AG09319 (cell line): ENCODE measurements around the gene NEDD9.

ENCODE experiments used
- DNase-seq: peaks from one replicate; pipeline ENCODE4 v3.0.0-alpha.2; 2010; ENCODE audit warnings: low read depth; ENCODE audit errors: extremely low read depth
- TF ChIP-seq, protein P1 (sequence below): IDR thresholded peaks from 2 replicates; pipeline ENCODE4 v1.5.1; 2011; ENCODE audit warnings: low read depth, mild to moderate bottlenecking, inconsistent platforms, low read length, moderate library complexity

The NEDD9 gene

DNA sequence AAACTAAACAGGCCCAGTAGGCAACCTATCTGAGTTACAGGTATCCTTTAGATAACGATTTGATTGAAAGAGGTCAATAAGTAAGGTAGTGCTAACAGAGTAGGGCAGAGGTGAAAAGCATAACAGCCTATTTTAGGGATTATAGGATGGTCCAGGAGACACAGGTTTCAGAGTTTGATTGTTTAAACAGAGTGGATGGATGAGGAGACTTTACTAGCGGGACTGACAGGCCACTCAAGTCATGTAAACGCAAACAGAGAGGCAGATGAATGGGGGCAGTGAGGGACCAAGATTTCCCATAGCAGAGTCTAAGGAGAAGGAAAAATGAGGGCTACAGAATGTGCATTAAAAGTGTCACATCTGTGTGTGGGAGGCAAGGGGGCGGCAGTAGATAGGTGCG, 4.8 kb downstream of the NEDD9 start:
- TF ChIP-seq, protein P1, sequence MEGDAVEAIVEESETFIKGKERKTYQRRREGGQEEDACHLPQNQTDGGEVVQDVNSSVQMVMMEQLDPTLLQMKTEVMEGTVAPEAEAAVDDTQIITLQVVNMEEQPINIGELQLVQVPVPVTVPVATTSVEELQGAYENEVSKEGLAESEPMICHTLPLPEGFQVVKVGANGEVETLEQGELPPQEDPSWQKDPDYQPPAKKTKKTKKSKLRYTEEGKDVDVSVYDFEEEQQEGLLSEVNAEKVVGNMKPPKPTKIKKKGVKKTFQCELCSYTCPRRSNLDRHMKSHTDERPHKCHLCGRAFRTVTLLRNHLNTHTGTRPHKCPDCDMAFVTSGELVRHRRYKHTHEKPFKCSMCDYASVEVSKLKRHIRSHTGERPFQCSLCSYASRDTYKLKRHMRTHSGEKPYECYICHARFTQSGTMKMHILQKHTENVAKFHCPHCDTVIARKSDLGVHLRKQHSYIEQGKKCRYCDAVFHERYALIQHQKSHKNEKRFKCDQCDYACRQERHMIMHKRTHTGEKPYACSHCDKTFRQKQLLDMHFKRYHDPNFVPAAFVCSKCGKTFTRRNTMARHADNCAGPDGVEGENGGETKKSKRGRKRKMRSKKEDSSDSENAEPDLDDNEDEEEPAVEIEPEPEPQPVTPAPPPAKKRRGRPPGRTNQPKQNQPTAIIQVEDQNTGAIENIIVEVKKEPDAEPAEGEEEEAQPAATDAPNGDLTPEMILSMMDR: no peak
- no peak for DNase-seq

DNA sequence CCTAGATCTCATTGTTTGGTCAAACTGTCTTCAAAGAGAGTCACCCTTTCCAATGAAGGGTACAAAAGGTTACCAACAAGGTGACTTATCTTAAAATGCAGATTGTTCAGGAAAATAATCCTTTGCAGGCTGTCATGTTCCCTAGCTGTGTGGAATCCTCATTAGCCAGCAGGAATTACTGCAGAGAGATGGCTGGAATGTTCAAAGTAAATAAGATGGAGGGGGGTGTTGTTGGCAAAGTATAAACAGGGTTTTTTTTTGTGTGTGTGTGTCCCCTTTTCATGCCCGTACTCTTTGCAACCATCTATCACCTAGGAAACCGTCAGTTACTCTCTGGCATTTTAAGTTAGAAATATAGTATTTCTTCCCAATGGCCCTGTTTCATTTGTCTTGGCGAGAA, 6.5 kb downstream of the NEDD9 start:
- DNase-seq: no peak
- TF ChIP-seq, protein P1: no peak

DNA sequence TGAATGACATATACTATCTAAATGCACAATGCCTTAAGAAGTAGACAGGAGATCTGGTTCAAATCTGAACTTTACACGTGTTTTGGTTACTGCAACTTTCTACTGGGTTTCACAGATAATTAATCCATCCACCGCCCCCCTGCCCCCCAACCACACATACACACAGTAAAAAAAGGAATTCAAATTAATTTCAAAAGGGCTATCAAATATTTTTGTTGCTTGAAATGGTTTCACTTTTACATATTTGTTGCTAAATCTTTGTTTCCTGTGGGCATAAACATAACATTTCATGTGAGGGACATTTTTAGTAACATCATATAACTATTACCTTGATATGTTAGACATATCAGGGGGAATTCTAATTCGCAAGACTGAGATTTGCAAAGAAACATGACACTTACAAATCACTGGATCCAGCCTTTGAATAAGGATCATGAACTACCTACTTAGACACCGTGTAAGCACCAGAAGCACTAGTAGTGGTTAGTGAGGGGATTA, 7.5 kb downstream of the NEDD9 start:
- TF ChIP-seq, protein P1: no peak
- no peak for DNase-seq

DNA sequence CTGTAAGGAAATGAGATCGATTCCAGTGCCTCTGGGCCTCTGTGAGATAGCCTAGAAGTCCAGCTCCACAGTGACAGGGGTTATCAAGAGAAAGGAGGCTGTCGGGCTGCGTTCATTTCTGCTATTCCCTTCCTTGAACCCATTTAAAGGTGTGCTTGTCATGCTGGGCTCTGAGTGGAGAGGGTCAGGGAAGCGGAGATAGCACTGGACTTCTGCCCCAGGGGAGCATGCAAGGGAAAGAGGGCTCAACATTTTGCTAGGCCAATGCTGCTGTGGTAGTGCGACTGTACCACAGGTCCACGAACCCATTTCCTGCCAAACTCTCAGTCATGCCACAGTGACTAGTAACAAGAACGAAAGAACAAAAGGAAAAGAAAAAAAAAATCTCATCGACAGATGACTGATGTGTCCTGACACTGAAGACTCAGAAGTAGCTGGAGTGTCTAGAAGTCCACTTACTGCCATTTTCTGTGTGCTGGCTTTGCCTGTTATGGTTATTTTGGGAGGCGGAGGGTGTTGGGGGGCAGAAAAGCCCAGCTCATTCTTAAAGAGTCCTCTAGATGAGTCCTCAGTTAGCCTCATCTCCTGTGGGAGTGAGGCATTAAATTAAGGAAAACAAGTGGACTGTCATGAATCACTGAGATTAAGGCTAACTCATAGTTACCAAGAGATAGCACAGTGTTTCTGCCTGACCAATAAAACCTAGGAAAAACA, 8.1 kb downstream of the NEDD9 start:
- no peak for DNase-seq
- TF ChIP-seq, protein P1: no peak

DNA sequence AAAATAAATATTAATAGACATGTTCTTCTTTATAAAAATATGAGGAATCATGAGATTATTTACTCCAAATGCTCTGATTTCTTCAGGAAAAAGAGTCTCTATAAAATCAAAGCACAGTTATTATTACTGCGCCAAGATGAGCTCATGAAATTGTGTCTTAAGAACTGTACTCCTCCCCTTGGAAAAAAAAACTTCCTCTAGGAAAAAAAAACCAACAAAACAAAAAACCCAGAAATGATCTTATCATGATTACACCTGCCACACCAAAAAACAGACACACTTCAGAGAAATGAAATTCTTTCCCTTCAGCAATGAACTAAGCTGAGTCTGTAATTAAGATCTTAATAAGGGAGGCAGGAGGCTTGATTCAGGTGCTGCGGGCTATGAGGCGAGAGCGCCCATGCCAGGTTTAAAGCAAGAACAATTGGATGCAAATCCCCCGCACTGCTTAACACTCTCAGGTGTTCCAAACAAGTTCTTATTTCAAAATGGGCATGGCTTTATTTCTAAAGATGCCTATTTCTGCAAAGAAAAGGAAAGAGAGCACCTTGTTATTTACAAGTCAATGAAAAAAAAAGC, 9.1 kb downstream of the NEDD9 start:
- DNase-seq: no peak
- TF ChIP-seq, protein P1: no peak

DNA sequence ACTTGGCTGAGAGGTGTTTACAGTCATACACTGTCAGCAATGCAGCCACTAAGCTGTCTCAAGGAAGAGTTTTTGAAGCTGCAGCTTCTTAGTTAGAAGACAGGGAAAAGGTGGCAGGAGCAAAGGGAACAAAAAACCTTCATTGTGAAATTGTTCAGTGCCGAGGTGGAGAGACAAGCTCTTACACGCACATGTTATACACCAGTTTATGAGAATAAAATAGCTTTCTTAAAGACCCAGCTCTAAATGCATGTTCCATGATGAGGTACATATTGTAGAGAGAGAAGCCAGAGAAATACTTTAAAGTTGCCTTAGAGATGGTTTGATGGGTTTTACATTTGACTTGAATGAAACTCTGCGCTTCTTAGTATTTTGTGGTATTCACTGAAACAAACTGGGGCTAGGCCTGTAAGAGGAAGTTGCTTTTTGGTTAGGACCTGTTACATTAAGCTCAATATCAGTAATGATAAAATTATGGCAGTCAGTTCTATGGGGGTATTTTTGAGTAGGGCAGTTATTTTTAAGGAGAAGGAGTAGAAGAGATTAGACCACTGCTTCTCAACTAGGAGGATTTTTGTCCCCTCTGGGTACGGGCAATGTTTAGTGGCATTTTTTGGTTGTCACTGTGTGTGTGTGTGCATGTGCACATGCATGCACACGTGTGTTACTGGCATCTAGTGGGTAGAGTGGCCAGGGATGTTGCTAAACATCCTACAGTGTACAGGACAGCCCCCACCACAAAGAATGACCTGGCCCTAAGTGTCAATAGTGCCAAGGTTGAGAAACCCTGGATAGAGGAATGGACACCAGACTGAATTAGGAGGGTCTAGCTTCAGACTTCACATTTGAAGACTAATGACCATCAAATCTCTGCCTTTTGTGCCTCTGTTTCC, 9.8 kb downstream of the NEDD9 start:
- TF ChIP-seq, protein P1: no peak
- DNase-seq: no peak
